GM23338 (cell line): ENCODE measurements around the gene SHMT1. TPM values are rescaled to one million over a fixed set of nuclear protein-coding genes. Genes with fewer than 3 reads are reported as not detected.

Experiments used
- ATAC-seq: fragments of 200-7000 bp; cut with Tn5 transposase; 3 replicates; pipeline ENCODE4 v1.9.1; 2020
- DNase-seq: peaks from one replicate; pipeline ENCODE4 v3.0.0-alpha.2; 2015; ENCODE audit warnings: low spot score
- H2AFZ ChIP-seq: fragments of 200-600 bp; sonication (generic); 2 replicates; pipeline ENCODE4 v1.8.0; 2016; ENCODE audit warnings: antibody characterized with exemption, mild to moderate bottlenecking, moderate library complexity
- H3F3A ChIP-seq: fragments of 200-600 bp; sonication (generic); replicated peaks from 2 replicates; pipeline ENCODE4 v1.8.0; 2017; ENCODE audit warnings: antibody characterized with exemption, mixed run types, low read depth
- H3K27ac ChIP-seq: fragments of 200-600 bp; sonication (generic); 2 replicates; pipeline ENCODE4 v1.6.1; 2016; ENCODE audit warnings: low read depth
- H3K27me3 ChIP-seq: fragments of 200-600 bp; sonication (generic); 2 replicates; pipeline ENCODE4 v1.8.0; 2016; ENCODE audit warnings: mild to moderate bottlenecking, mixed run types, moderate library complexity; ENCODE audit not compliant: insufficient read depth
- H3K36me3 ChIP-seq: fragments of 200-600 bp; sonication (generic); 2 replicates; pipeline ENCODE4 v1.8.0; 2016; ENCODE audit warnings: mild to moderate bottlenecking; ENCODE audit not compliant: insufficient read depth
- H3K4me1 ChIP-seq: fragments of 200-600 bp; sonication (generic); 2 replicates; pipeline ENCODE4 v1.8.0; 2016; ENCODE audit warnings: mild to moderate bottlenecking, moderate library complexity; ENCODE audit not compliant: insufficient read depth
- H3K4me2 ChIP-seq: fragments of 200-600 bp; sonication (generic); 2 replicates; pipeline ENCODE4 v1.7.1; 2017; ENCODE audit warnings: mixed run types
- H3K4me3 ChIP-seq: fragments of 200-600 bp; sonication (generic); 2 replicates; pipeline ENCODE4 v1.6.1; 2016; ENCODE audit warnings: mixed run types
- H3K79me2 ChIP-seq: fragments of 200-600 bp; sonication (generic); replicated peaks from 2 replicates; pipeline ENCODE4 v1.8.0; 2017; ENCODE audit warnings: mild to moderate bottlenecking; ENCODE audit not compliant: insufficient read depth
- H3K9me2 ChIP-seq: fragments of 200-600 bp; sonication (generic); 2 replicates; pipeline ENCODE4 v1.8.0; 2017; ENCODE audit not compliant: insufficient read depth
- H4K20me1 ChIP-seq: fragments of 200-600 bp; sonication (generic); replicated peaks from 2 replicates; pipeline ENCODE4 v1.8.0; 2017; ENCODE audit warnings: mild to moderate bottlenecking; ENCODE audit not compliant: insufficient read depth
- H3K27ac Mint-ChIP-seq: 2 replicates; pipeline ENCODE4 v1.8.0; 2020; ENCODE audit warnings: inconsistent platforms, mild to moderate bottlenecking, moderate library complexity, mixed read lengths
- H3K27me3 Mint-ChIP-seq: 3 replicates; pipeline ENCODE4 v1.8.0; 2022; ENCODE audit warnings: low read depth, mild to moderate bottlenecking, moderate library complexity, mixed read lengths, inconsistent platforms; ENCODE audit not compliant: insufficient read depth, poor library complexity
- H3K36me3 Mint-ChIP-seq: 3 replicates; pipeline ENCODE4 v1.8.0; 2021; ENCODE audit warnings: low read depth, mild to moderate bottlenecking, inconsistent platforms, moderate library complexity, mixed read lengths
- H3K4me1 Mint-ChIP-seq: 3 replicates; pipeline ENCODE4 v1.8.0; 2020; ENCODE audit warnings: mild to moderate bottlenecking, inconsistent platforms, mixed read lengths
- H3K4me3 Mint-ChIP-seq: 3 replicates; pipeline ENCODE4 v1.8.0; 2021; ENCODE audit warnings: moderate library complexity, mild to moderate bottlenecking, inconsistent platforms, mixed read lengths
- H3K9me3 Mint-ChIP-seq: 3 replicates; pipeline ENCODE4 v1.8.0; 2020; ENCODE audit warnings: moderate library complexity, mild to moderate bottlenecking, inconsistent platforms, mixed read lengths
- CREB1 ChIP-seq: fragments of 250-450 bp; sonication (Bioruptor Pico); IDR thresholded peaks from 2 replicates; pipeline ENCODE4 v1.5.0; 2020; ENCODE audit warnings: low read depth, mild to moderate bottlenecking, moderate library complexity
- ETS1 ChIP-seq: IDR thresholded peaks from 2 replicates; pipeline ENCODE4 v1.6.1; 2016; ENCODE audit warnings: antibody characterized with exemption
- JUNB ChIP-seq: IDR thresholded peaks from one replicate; pipeline ENCODE4 v1.6.1; 2016; ENCODE audit warnings: antibody characterized with exemption; ENCODE audit not compliant: unreplicated experiment
- NANOG ChIP-seq: IDR thresholded peaks from 2 replicates; pipeline ENCODE4 v1.6.1; 2016; ENCODE audit warnings: antibody characterized with exemption, borderline replicate concordance
- POLR2AphosphoS5 ChIP-seq: IDR thresholded peaks from 2 replicates; pipeline ENCODE4 v1.6.1; 2016; ENCODE audit warnings: antibody characterized with exemption, low read depth
- STAT1 ChIP-seq: IDR thresholded peaks from one replicate; pipeline ENCODE4 v1.6.1; 2016; ENCODE audit warnings: antibody characterized with exemption; ENCODE audit not compliant: unreplicated experiment
- ZNF462 ChIP-seq: fragments of 250-450 bp; sonication (Bioruptor Pico); IDR thresholded peaks from 2 replicates; pipeline ENCODE4 v1.5.0; 2020; ENCODE audit warnings: mild to moderate bottlenecking, moderate library complexity
- polyA plus RNA-seq: library from polyadenylated mRNA; unstranded; fragments of >200 nt; fragmentation: Nextera tagmentation; extraction: Ambion mirVana; gene quantifications from 2 replicates; pipeline ENCODE4 v1.2.1, GENCODE V29; 2016
- total RNA-seq: library from RNA; depleted of rRNA; stranded (reverse); fragments of >200 nt; shearing (Covaris generic); gene quantifications from 2 replicates; pipeline ENCODE4 v1.2.3, GENCODE V29; 2014

Gene SHMT1
- total and polyA plus RNA-seq, 2 experiments from 2014 or later = 22.8 to 33.3 TPM

GRCh38 chr17:18314731-18315561 is 48.4 kb downstream of the SHMT1 start, which contains the start of the genes SMCR8 and TOP3A (continued):
- TF ChIP-seq ZNF462 (CRISPR knock-in tag) (no peak), ETS1 (peak; percentile 73; the same call in 1 of the 2 replicates), NANOG (no peak)

- no peak for DNase-seq
- Mint-ChIP-seq H3K27me3 (peaks cover 18% of the 10 kb centered on the region), H3K27ac (peak overlapping the region; percentile 86), H3K4me3 (peak overlapping the region; percentile 88), H3K4me1 (peaks cover 36% of the 10 kb centered on the region), H3K9me3 (peaks cover 7% of the 10 kb centered on the region; the same call in 1 of the 3 replicates), H3K36me3 (peaks cover 60% of the 10 kb centered on the region)
- Histone ChIP-seq H3K79me2 (peaks cover 87% of the 10 kb centered on the region), H3F3A (0 out of 2 replicates have a peak, but pooled peaks cover under 1% of the 10 kb centered on the region), H4K20me1 (peaks cover 21% of the 10 kb centered on the region), H3K36me3 (peaks cover 11% of the 10 kb centered on the region; the same call in 1 of the 2 replicates), H2AFZ (peak overlapping the region; percentile 90), H3K4me3 (peak overlapping the region; percentile 99), H3K4me1 (peaks cover 17% of the 10 kb centered on the region; the same call in 1 of the 2 replicates), H3K27ac (peak overlapping the region; percentile 100; the same call in 1 of the 2 replicates), H3K27me3 (no peaks in the 10 kb centered on the region), H3K4me2 (peak overlapping the region; percentile 100), H3K9me2 (no peaks in the 10 kb centered on the region)
- TF ChIP-seq CREB1 (CRISPR knock-in tag) (no peak), STAT1 (no peak), JUNB (no peak), POLR2AphosphoS5 (no peak)
- ATAC-seq = peak; percentile 9
Observed at GRCh38 chr17:18314059-18314730, 49.2 kb downstream of the SHMT1 start.
